Measurements from ENCODE around the gene ARHGAP32. TPM values are rescaled to one million over a fixed set of nuclear protein-coding genes. Genes with fewer than 3 reads are reported as not detected.
A peak's percentile ranks its signal among the peaks of the same experiment; 100 is the strongest.

ARHGAP32 gene
- total RNA-seq, 1 experiment from 2014 or later: 22.0 TPM

- no peaks in the 10 kb centered on the region for H3K23me2 ChIP-seq (ENCODE audit: insufficient read length, low read depth, low read length, poor library complexity, severe bottlenecking)
- H3K79me2 ChIP-seq (ENCODE audit: insufficient read depth, low read length): no peaks in the 10 kb centered on the region
- no peak overlapping the region for H3K18ac ChIP-seq (ENCODE audit: insufficient read length, low read depth, low read length)
- H3K27me3 ChIP-seq (ENCODE audit: insufficient read depth, low read length): no peaks in the 10 kb centered on the region
- no peak overlapping the region for H4K8ac ChIP-seq (replicated peaks; ENCODE audit: insufficient read length, low read depth, low read length)
- no peak overlapping the region for H3K9ac ChIP-seq (ENCODE audit: extremely low read depth, insufficient read length, low read length)
- no peak overlapping the region for H3K27ac Mint-ChIP-seq
- H2BK20ac ChIP-seq (ENCODE audit: low read depth, low read length, poor library complexity, severe bottlenecking): no peak overlapping the region
- no peak overlapping the region for H4K91ac ChIP-seq (ENCODE audit: insufficient read length, low read depth, low read length)
- H3K79me1 ChIP-seq (ENCODE audit: insufficient read depth, low read depth, low read length, poor library complexity, severe bottlenecking): no peaks in the 10 kb centered on the region
- H3K4me3 Mint-ChIP-seq: no peak overlapping the region
- no peaks in the 10 kb centered on the region; a peak in 2 of 5 replicates for H3K9me3 Mint-ChIP-seq
- TF ChIP-seq CTCF (conservative IDR thresholded peaks at IDR 0.05): peak; percentile 63
- peaks cover 25% of the 10 kb centered on the region for H3K27me3 Mint-ChIP-seq (ENCODE audit: low read depth)
- H3K56ac ChIP-seq (ENCODE audit: insufficient read length, low read depth, low read length): no peak overlapping the region
- DNase-seq: peak; percentile 67
- no peak overlapping the region for H2BK120ac ChIP-seq (ENCODE audit: low read depth, low read length, poor library complexity, severe bottlenecking)
- no peak overlapping the region for H2BK5ac ChIP-seq (ENCODE audit: insufficient read length, low read length)
- no peak overlapping the region for H2BK15ac ChIP-seq (ENCODE audit: low read depth, low read length)
- H4K20me1 ChIP-seq (ENCODE audit: control insufficient read depth, insufficient read depth, insufficient read length): no peaks in the 10 kb centered on the region
- no peak overlapping the region for H3K27ac ChIP-seq (ENCODE audit: insufficient read length, low read depth, low read length)
- H4K5ac ChIP-seq (ENCODE audit: insufficient read length, low read depth, low read length): no peak overlapping the region
- no peak overlapping the region for H2AK5ac ChIP-seq (ENCODE audit: insufficient read length, low read length)
- no CpG with 5 or more reads among the region's 3 CpGs for whole genome bisulfite sequencing (ENCODE audit: extremely low coverage, insufficient read length, low lambda C conversion rate)
- H2BK12ac ChIP-seq (ENCODE audit: insufficient read length, low read depth, low read length): no peak overlapping the region
- H3T11ph ChIP-seq (ENCODE audit: low read length): no peak overlapping the region
- no peaks in the 10 kb centered on the region; a peak in 2 of 4 replicates for H3K4me1 Mint-ChIP-seq
- no peak overlapping the region for H3K4me2 ChIP-seq (ENCODE audit: insufficient read depth, insufficient read length, low read length)
- no peak overlapping the region for H3K14ac ChIP-seq (ENCODE audit: insufficient read depth, low read length)
- H2AFZ ChIP-seq (ENCODE audit: low read length): no peak overlapping the region
- no peaks in the 10 kb centered on the region for H3K4me1 ChIP-seq (ENCODE audit: insufficient read depth, low read length)
- no peaks in the 10 kb centered on the region; a peak in 1 of 7 replicates for H3K36me3 Mint-ChIP-seq (ENCODE audit: insufficient read depth in 1 of 3, low read depth in 3 of 3)
- no peaks in the 10 kb centered on the region for H3K9me3 ChIP-seq (ENCODE audit: control insufficient read depth, low read depth, low read length)
- no peak overlapping the region for H3K4ac ChIP-seq (ENCODE audit: low read depth, low read length)
- no peak overlapping the region for H3K23ac ChIP-seq (ENCODE audit: insufficient read length, low read depth, low read length)
Observed at GRCh38 chr11:128948583-128948982, 243.5 kb downstream of the ARHGAP32 start.
